ENCODE measurements around the gene ZNF574. TPM values are rescaled to one million over a fixed set of nuclear protein-coding genes. Genes with fewer than 3 reads are reported as not detected.
A peak's percentile ranks its signal among the peaks of the same experiment; 100 is the strongest.
"Not testable (repeated sequence)": the region's sequence is repeated elsewhere in the genome, so short reads cannot be mapped to it uniquely, and the experiment has no call there.

The ZNF574 gene
- total and polyA plus RNA-seq, 11 donors, result 5.1 to 17.7 (median 8.7) TPM

DNA sequence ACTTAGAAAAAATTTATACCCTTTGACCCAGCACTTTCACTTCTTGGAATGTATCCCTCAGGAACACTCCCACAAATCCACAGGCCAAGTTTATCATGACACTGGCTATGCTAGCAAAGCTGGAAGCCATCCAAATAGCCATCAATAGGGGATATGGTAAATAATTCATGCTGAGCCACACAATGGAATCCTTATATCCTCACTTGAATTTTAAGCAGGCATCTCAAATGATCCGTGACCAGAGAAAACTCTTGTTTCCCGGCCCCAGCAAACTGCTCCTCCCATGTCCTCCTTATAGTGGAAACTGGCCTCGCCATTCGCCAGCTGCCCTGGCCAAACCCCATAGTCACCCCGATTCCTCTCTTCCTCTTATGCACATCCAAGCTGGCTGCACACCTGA, 43.5 kb upstream of the ZNF574 start:
- H3K27me3 ChIP-seq, result peaks cover 0 to 11% (median 0%) of the 10 kb centered on the region in 9 donors
- 58 to 70% (median 66%) methylated on average over 5 of the region's 5 CpGs for WGBS, 4 donors

DNA sequence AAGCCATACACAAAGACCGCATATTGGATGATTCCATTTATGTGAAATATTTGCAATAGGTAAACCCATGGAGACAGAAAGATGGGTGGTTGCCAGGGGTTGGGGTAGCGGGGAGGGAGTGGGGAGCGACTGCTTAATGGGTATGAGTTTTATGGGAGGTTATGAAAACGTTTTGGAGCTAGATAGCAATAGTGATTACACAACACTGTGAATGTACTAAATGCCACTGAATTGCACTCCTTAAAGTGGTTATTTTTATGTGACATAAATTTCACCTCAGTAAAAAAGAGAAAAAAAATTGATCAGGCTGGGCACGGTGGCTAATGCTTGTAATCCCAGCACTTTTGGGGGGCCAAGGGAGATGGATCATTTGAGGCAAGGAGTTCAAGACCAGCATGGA, 42.6 kb upstream of the ZNF574 start:
- intact Hi-C loops (cut with DNase I), result loop anchor here in 3 of 10 donors (2.0 to 5.0 kb wide), 2 partner anchors 35 to 36 kb away; no protein-coding TSS in a partner anchor

More for the DNA sequence above, 43.5 kb upstream of the ZNF574 start:
- no peak for ATAC-seq
- H3K4me3 ChIP-seq, result no peak overlapping the region
- no peaks in the 10 kb centered on the region for H3K9me3 ChIP-seq
- H3K4me1 ChIP-seq, result peaks cover 0 to 9% (median under 1%) of the 10 kb centered on the region in 12 donors
- no peak for TF ChIP-seq POLR2A (IDR thresholded peaks at IDR 0.05)
- TF ChIP-seq, protein P1, sequence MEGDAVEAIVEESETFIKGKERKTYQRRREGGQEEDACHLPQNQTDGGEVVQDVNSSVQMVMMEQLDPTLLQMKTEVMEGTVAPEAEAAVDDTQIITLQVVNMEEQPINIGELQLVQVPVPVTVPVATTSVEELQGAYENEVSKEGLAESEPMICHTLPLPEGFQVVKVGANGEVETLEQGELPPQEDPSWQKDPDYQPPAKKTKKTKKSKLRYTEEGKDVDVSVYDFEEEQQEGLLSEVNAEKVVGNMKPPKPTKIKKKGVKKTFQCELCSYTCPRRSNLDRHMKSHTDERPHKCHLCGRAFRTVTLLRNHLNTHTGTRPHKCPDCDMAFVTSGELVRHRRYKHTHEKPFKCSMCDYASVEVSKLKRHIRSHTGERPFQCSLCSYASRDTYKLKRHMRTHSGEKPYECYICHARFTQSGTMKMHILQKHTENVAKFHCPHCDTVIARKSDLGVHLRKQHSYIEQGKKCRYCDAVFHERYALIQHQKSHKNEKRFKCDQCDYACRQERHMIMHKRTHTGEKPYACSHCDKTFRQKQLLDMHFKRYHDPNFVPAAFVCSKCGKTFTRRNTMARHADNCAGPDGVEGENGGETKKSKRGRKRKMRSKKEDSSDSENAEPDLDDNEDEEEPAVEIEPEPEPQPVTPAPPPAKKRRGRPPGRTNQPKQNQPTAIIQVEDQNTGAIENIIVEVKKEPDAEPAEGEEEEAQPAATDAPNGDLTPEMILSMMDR (IDR thresholded peaks at IDR 0.05), result no peak
- intact Hi-C loops (cut with DNase I), result loop anchor here in 3 of 10 donors (2.0 to 5.0 kb wide), 2 partner anchors 34 to 35 kb away; no protein-coding TSS in a partner anchor
- peak in 2 of 5 donors; percentile 0 to 15 for DNase-seq
- H3K36me3 ChIP-seq, result no peaks in the 10 kb centered on the region
- no peak overlapping the region for H3K27ac ChIP-seq

DNA sequence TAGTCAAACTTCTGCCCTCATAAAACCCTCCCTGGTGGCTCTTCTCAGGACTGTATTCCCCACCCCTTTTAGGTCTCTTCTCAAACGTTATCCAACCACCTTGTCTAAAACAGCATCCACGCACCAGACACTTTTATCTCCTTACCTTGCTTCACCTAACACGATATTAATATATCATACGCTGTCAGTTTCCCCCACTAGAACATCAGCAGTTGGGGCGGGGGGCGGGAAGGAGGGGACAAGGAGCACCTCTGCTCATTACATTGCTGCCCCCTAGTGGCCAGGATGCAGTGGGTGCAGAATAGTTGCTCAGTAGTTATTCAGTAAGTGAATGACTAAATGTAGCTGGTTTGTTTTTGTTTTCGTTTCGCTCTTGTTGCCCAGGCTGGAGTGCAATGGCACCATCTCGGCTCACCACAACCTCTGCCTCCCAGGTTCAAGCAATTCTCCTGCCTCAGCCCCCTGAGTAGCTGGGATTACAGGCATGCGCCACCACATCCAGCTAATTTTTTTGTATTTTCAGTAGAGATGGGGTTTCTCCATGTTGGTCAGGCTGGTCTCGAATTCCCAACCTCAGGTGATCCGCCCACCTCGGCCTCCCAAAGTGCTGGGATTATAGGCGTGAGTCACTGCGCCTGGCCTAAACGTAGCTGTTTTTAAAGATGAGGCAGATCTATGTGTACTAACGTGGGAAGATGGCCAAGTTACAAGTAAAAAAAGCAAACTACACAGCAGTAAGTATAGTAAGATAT, 41.1 kb upstream of the ZNF574 start:
- H3K27me3 ChIP-seq, H3K27ac ChIP-seq, ATAC-seq, H3K4me3 ChIP-seq, H3K9me3 ChIP-seq, H3K36me3 ChIP-seq: not testable (repeated sequence)
- intact Hi-C loops (cut with DNase I), result loop anchor here in 7 of 10 donors (2.0 to 5.0 kb wide), 2 partner anchors 36 to 38 kb away; no protein-coding TSS in a partner anchor
- peaks cover 0 to 27% (median 10%) of the 10 kb centered on the region in 12 donors for H3K4me1 ChIP-seq
- WGBS, 4 donors, result 28 to 34% (median 31%) methylated on average over 17 of the region's 17 CpGs
- peak; percentile 5 to 59 (median 44) for DNase-seq
- TF ChIP-seq, protein P1 (IDR thresholded peaks at IDR 0.05), result peak; percentile 70 to 90 (median 78)

More for the DNA sequence above, 42.6 kb upstream of the ZNF574 start:
- DNase-seq, result no peak
- Histone ChIP-seq H3K27me3 (peaks cover 0 to 11% (median 0%) of the 10 kb centered on the region in 9 donors), H3K4me3 (no peak overlapping the region), H3K4me1 (peaks cover 0 to 18% (median 9%) of the 10 kb centered on the region in 12 donors), H3K27ac (no peak overlapping the region), H3K36me3 (no peaks in the 10 kb centered on the region), H3K9me3 (no peaks in the 10 kb centered on the region)
- TF ChIP-seq, protein P1 (IDR thresholded peaks at IDR 0.05), result no peak
- no peak for TF ChIP-seq POLR2A (IDR thresholded peaks at IDR 0.05)
- 78 to 80% (median 79%) methylated on average over 5 of the region's 5 CpGs for WGBS, 4 donors
- no peak for ATAC-seq

DNA sequence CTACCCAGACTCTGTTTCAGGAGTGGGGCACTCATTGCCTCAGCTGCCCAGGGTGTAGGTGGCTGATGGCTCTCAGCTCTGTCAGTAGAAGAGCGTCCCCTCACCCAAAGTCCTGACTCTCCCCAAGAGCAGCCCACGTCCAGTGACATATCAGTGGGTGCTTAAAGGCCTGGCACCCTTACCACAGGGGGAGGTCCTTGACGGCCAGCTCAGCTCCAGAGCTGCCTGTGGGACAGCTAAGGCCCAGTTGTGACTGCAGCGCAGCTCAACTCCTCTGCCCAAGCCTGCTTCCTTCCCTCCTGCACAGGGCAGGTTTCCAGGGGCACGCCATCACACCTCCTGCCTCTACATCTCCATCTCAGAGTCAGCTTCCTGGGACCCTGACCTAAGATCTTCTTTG, 38.3 kb upstream of the ZNF574 start:
- ATAC-seq, result peak; percentile 25 to 46 (median 38)
- Histone ChIP-seq H3K9me3 (no peaks in the 10 kb centered on the region), H3K36me3 (no peaks in the 10 kb centered on the region), H3K27me3 (no peaks in the 10 kb centered on the region), H3K27ac (peak overlapping the region in 10 of 12 donors; percentile 13 to 94 (median 72)), H3K4me1 (peaks cover 0 to 38% (median 10%) of the 10 kb centered on the region in 12 donors), H3K4me3 (no peak overlapping the region)
- peak in 1 of 5 donors; percentile 39 for DNase-seq
- intact Hi-C loops (cut with DNase I), result loop anchor here in 2 of 10 donors (1.0 to 5.0 kb wide), 2 partner anchors 38 to 40 kb away; no protein-coding TSS in a partner anchor
- WGBS, 4 donors, result 47 to 71% (median 58%) methylated on average over 4 to 5 of the region's 5 CpGs
- TF ChIP-seq POLR2A (IDR thresholded peaks at IDR 0.05), result no peak
- TF ChIP-seq, protein P1 (IDR thresholded peaks at IDR 0.05), result no peak
